CMK (cell line): ENCODE data around the gene AP1S2.

Experiments
- DNase-seq: peaks from one replicate; pipeline ENCODE4 v3.0.0-alpha.2; 2010; ENCODE audit warnings: low read depth

Gene AP1S2

GRCh38 chrX:15804563-15804962, 50.0 kb downstream of the AP1S2 start:
- no peak for DNase-seq

- DNase-seq = no peak
Observed at GRCh38 chrX:15797707-15798106, 56.9 kb downstream of the AP1S2 start.

GRCh38 chrX:15790769-15791290, 63.8 kb downstream of the AP1S2 start:
- no peak for DNase-seq

GRCh38 chrX:15789979-15790768, 64.4 kb downstream of the AP1S2 start, which contains the start of gene ZRSR2:
Gene ZRSR2, plus strand, starts transcription at chrX:15790484. Its CDS starts 12 bp downstream, at chrX:15790496.
- DNase-seq = no peak

- no peak for DNase-seq
Observed at GRCh38 chrX:15786915-15787314, 67.7 kb downstream of the AP1S2 start.

- no peak for DNase-seq
Observed at GRCh38 chrX:15785176-15785750, 69.3 kb downstream of the AP1S2 start.

GRCh38 chrX:15781961-15782699, 72.5 kb downstream of the AP1S2 start:
- no peak for DNase-seq
